HS-27A (cell line): ENCODE results near the gene BMF.
"Not testable (repeated sequence)": the region's sequence is repeated elsewhere in the genome, so short reads cannot be mapped to it uniquely, and the experiment has no call there.

ENCODE experiments used
- DNase-seq: peaks from one replicate; pipeline ENCODE4 v3.0.0-alpha.2; 2012; ENCODE audit warnings: low read depth, missing footprints

Gene BMF

GRCh38 chr15:40087991-40088928 is 20.4 kb downstream of the BMF start:
- no peak for DNase-seq

- no peak for DNase-seq
Observed at GRCh38 chr15:40087068-40087810, 21.4 kb downstream of the BMF start.

DNA sequence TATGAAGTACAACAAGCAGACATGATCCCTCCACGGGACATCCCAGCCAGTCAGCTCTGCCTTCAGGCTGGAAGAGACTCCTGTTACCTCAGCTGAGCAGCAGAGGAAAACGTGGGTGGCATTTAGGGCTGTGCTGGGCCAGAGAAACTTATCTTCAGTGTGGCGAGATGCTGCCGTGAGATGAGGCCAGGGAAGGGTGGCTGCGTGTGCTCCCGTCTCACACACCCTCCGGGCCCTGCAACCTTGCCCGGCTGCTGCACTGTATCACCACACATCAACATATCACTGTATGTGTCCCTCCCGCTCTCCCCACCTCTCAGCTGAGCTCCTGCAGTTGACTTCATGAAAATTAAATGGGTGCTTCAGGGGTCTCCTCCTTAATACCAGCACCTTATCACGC is 23.4 kb downstream of the BMF start:
- no peak for DNase-seq

GRCh38 chr15:40084650-40085049 is 24.0 kb downstream of the BMF start:
- no peak for DNase-seq

DNA sequence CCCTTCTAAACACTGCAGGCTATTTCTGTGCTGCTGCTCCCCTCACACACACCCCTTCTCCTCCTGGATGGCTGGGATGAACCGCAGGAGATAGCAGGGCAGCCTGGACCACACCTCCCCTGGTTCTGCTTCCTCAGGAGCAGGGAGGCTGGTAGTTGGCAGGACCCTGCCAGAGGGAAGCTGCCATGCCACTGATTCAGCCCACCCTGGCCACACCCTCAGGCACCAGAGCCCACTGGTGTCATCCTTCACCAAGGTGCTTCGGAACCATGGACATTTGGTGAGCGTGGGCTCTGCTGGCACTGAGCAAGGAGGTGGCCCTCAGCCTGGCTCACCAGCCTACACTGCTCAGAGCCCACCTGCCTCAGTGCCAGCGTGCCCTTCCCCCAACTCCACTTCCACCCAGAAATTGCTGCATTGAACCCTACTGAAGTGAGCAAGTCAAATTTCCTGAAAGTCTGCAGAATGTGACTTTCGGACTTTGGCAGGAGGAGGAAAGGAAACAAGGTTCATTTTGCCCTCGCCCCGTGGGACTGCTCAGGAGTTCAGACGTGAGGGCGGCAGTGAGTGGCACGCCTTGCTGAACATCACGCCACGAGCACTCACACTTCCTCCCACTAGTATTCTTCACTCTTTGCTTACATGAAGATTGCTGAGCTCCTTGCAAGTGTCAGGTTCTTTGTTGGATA is 26.3 kb downstream of the BMF start:
- DNase-seq = no peak

DNA sequence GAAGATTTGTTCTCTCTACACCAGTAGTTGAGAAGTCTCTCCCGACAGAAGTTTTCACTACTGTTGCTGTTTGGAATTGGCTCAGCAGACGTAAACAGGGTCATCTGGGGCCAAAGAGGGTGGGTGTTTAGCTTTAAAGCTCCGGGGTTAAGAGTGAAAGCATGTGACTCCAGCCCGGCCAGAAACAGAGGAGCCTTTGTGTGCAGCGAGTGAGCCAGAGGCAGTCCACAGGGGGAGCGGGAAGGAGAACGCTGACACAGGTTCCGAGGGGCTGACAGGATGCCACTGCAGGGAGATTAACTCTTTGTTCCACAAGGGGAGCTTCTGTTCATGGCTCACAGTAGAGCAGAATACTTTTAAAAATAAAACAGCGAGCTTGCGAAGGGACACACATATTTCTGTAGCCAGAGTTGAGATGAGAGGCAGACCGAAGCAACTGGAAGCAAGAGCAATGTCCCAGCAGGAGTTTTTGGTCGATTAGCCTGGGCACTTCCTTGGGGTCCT is 26.9 kb downstream of the BMF start:
- no peak for DNase-seq

GRCh38 chr15:40080847-40081246 is 27.8 kb downstream of the BMF start:
- DNase-seq = no peak

- no peak for DNase-seq
Observed at GRCh38 chr15:40080104-40080503, 28.6 kb downstream of the BMF start.

- DNase-seq = no peak
Observed at GRCh38 chr15:40079456-40079855, 29.2 kb downstream of the BMF start.

DNA sequence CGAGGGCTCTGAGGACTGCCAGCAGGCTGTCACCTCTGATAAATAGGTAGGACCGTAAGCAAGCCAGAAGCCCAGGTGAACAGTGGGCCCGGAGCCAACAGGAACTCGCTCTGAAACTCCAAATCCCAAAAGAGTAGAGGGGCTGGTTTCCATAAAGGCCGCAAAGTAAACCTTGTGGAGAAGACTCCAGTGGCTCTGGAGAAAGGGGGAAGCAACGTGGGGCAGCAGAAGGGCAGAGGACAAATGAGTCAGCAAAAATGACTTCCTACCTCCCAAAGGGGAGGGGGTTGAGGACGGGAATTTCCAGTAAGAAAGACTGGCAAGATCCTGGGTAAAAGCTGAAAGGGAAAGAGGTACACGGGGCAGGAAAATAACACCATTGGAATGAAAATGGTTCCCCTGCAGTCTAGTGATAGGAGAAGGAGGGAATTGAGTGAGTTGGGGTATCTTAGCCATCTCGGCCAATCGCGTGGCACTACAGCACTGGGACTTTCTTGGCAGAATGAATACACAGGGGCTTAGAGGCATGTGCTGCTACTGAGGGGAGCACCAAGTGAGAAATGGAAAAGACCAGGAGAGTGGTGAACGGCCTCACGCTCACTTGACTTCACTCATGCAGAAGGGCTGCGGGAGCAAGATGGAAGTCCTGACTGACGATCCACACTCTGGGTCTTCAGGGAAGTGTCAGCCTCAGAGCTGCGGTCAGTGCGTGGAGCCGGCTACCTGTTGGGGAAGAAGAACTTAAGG is 33.2 kb downstream of the BMF start:
- DNase-seq = no peak

GRCh38 chr15:40074656-40075055 is 34.0 kb downstream of the BMF start:
- not testable (repeated sequence) for DNase-seq

- DNase-seq = not testable (repeated sequence)
Observed at GRCh38 chr15:40073716-40074490, 34.8 kb downstream of the BMF start.

GRCh38 chr15:40072216-40072990 is 36.3 kb downstream of the BMF start:
- DNase-seq = no peak

DNA sequence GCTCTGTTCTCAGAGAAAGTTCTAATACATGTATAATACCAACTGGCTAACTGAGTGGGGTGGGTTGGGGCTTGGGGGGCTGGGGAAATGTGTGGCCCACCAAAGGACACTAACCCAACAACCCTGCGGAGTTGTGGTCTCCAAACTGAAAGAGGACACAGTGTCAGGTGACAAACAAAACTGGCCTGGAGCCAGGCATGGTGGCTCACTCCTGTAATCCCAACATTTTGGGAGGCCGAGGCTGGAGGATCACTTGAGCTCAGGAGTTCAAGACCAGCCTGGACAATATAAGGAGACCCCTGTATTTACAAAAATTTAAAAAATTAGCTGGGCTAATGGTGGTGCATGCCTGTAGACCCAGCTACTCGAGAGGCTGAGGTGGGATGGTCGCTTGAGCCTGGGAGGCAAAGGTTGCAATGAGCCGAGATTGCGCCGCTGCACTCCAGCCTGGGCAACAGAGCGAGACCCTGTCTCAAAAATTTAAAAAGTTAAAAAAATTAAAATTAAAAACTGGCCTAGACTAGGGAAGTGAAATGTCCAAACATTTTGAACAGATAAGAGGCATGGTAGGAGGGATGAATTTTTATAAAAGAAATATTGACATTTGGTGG is 38.0 kb downstream of the BMF start:
- DNase-seq = no peak

GRCh38 chr15:40070166-40070557 is 38.5 kb downstream of the BMF start:
- DNase-seq = no peak

DNA sequence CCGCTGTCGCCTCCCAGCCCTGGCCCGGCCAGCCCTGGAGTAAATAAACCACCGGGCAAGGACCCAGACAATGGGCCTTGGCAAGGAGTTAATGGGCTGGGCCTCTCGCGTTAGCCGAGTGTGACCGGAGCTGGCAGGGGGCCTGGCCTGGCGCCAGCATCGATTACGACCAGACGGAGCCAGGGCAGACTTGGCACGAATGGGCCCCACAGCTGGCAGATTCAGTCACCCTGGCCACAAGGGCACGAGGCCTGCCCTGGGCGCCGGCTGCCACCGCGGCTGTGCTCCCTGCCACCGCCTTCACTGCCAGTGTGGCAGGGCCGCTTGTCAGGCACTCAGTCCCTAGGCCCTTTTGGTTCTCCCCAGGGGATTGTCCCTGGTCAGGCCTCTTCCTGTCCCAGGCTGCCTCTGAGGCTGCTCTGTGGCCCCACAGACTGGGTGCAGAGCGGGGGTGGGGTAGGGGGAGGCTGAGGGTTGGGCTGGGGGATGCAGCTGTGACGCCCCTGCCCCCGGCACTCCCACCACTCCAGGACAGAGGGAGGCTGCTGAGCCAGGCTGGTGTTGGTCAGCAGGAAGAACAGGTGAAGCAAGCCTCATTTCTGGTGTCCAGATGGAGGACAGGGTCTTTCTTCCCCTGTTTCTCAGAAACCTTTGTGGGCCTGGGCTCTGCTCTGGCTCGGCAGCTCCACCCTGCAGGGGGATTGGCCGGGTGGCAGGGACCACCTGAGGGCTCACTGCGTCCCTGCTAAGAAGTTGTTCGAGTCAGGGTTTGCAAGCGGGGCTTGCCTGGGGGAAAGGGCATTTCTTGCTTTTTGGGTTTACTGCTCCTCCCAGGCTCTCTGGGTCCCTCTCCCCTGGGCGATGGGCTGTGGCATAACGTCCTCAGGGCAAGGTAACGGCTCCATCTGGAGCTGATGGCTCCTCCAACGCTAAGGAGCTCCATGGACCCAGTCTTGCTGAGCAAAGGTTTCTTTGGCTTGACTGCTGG is 39.2 kb downstream of the BMF start:
- DNase-seq = peak; percentile 78

GRCh38 chr15:40067921-40068624 is 40.6 kb downstream of the BMF start:
- DNase-seq = no peak

DNA sequence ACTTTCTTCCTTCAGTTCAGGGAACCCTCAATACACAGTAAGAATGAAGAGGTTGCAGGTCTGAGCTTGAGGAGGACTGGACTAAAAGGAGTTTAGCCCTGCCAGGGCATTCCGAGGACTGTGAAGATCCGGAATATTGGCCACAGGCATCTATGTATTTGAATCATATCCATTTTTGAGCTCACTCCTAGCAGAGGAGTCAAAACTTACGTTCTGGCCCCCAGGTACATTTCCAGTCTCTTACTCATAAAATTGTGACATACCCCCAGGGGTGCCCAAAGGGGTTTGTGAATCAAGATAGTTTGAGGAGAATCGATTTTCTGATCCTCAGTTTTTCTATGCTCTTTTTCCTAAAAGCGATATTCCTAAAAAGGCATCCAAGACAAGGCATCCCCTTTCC is 42.1 kb downstream of the BMF start:
- no peak for DNase-seq
